Measurements from ENCODE around the gene PAPPA2.

The PAPPA2 gene

GRCh38 chr1:176877557-176877956 lies 414.6 kb downstream of the PAPPA2 start:
- no peak for TF ChIP-seq CTCF (IDR thresholded peaks at IDR 0.05; ENCODE audit: borderline replicate concordance, insufficient read depth, low read depth, low read length)
- H3K4me3 ChIP-seq (ENCODE audit: low read depth, low read length) = no peak overlapping the region

GRCh38 chr1:176878750-176879536 lies 416.0 kb downstream of the PAPPA2 start:
- H3K4me3 ChIP-seq (ENCODE audit: low read depth, low read length) = no peak overlapping the region
- TF ChIP-seq CTCF (IDR thresholded peaks at IDR 0.05; ENCODE audit: borderline replicate concordance, insufficient read depth, low read depth, low read length) = 0 out of 2 replicates have a peak, but pooled peaks have one; percentile 14

- H3K4me3 ChIP-seq (ENCODE audit: low read depth, low read length) = no peak overlapping the region
- no peak for TF ChIP-seq CTCF (IDR thresholded peaks at IDR 0.05; ENCODE audit: borderline replicate concordance, insufficient read depth, low read depth, low read length)
These were observed 417.0 kb downstream of the PAPPA2 start for GRCh38 chr1:176879784-176880620.

- H3K4me3 ChIP-seq (ENCODE audit: low read depth, low read length) = no peak overlapping the region
- peak; percentile 78 for TF ChIP-seq CTCF (IDR thresholded peaks at IDR 0.05; ENCODE audit: borderline replicate concordance, insufficient read depth, low read depth, low read length)
These were observed 418.1 kb downstream of the PAPPA2 start for GRCh38 chr1:176880955-176881595.

GRCh38 chr1:176884286-176884685 lies 421.3 kb downstream of the PAPPA2 start:
- no peak overlapping the region for H3K4me3 ChIP-seq (ENCODE audit: low read depth, low read length)
- no peak for TF ChIP-seq CTCF (IDR thresholded peaks at IDR 0.05; ENCODE audit: borderline replicate concordance, insufficient read depth, low read depth, low read length)

GRCh38 chr1:176884911-176885310 lies 421.9 kb downstream of the PAPPA2 start:
- TF ChIP-seq CTCF (IDR thresholded peaks at IDR 0.05; ENCODE audit: borderline replicate concordance, insufficient read depth, low read depth, low read length) = no peak
- H3K4me3 ChIP-seq (ENCODE audit: low read depth, low read length) = no peak overlapping the region

Data from GM12875 (cell line).